SK-N-MC (cell line): ENCODE measurements around the gene LRG1.

Experiments used
- EZH2 ChIP-seq: fragments of 200-600 bp; sonication (generic); IDR thresholded peaks from one replicate; pipeline ENCODE4 v1.6.1; 2017; ENCODE audit warnings: antibody characterized with exemption
- FOXP2 ChIP-seq: optimal IDR thresholded peaks from 2 replicates; pipeline ENCODE3; 2011; ENCODE audit warnings: mild to moderate bottlenecking, moderate library complexity; ENCODE audit not compliant: insufficient read depth; ENCODE audit errors: extremely low read length, control extremely low read depth
- POLR2AphosphoS5 ChIP-seq: IDR thresholded peaks from 2 replicates; pipeline ENCODE4 v1.6.1; 2012; ENCODE audit warnings: mild to moderate bottlenecking, low read depth, low read length, borderline replicate concordance

- TF ChIP-seq POLR2AphosphoS5, result no peak
- TF ChIP-seq EZH2, result no peak
- no peak for TF ChIP-seq FOXP2
Observed at GRCh38 chr19:4525563-4526002, 14.3 kb downstream of the LRG1 start.
